Hepatocyte (in vitro differentiated cells): ENCODE measurements around the gene KRTAP3-2.

Source experiments
- CTCF ChIP-seq: fragments of 200-600 bp; sonication (generic); IDR thresholded peaks from 2 replicates; pipeline ENCODE4 v1.5.1; 2016; ENCODE audit warnings: antibody characterized with exemption, mild to moderate bottlenecking; ENCODE audit not compliant: poor library complexity
- EZH2 ChIP-seq: fragments of 200-600 bp; sonication (generic); IDR thresholded peaks from 2 replicates; pipeline ENCODE4 v1.6.1; 2016; ENCODE audit warnings: antibody characterized with exemption, mild to moderate bottlenecking, borderline replicate concordance
- EZH2phosphoT487 ChIP-seq: fragments of 200-600 bp; sonication (generic); IDR thresholded peaks from one replicate; pipeline ENCODE4 v1.6.1; 2018; ENCODE audit warnings: antibody characterized with exemption, mild to moderate bottlenecking, low read depth, moderate library complexity; ENCODE audit not compliant: unreplicated experiment, severe bottlenecking

GRCh38 chr17:41010441-41010840 lies 10.7 kb upstream of the KRTAP3-2 start:
- TF ChIP-seq CTCF = no peak
- TF ChIP-seq EZH2phosphoT487 = no peak
- no peak for TF ChIP-seq EZH2
